ENCODE data around the gene AGFG1.

Gene AGFG1

GRCh38 chr2:227570615-227571014, 98.7 kb downstream of the AGFG1 start:
- DNase-seq (ENCODE audit: low spot score), result no peak
- Histone ChIP-seq H3K18ac (ENCODE audit: low read length) (no peak overlapping the region), H2AFZ (ENCODE audit: low read length) (no peak overlapping the region), H2BK120ac (ENCODE audit: low read depth, low read length) (no peak overlapping the region), H2BK15ac (ENCODE audit: low read length) (no peak overlapping the region), H3K23ac (ENCODE audit: low read depth, low read length, poor library complexity) (no peak overlapping the region), H3K27me3 (ENCODE audit: control insufficient read depth in 3 of 3, insufficient read depth in 3 of 3, low read depth in 1 of 3, low read length in 3 of 3) (no peaks in the 10 kb centered on the region), H3K79me1 (ENCODE audit: low read depth, low read length) (no peaks in the 10 kb centered on the region), H3K14ac (ENCODE audit: low read length) (no peak overlapping the region), H2AK5ac (ENCODE audit: low read depth, low read length) (no peak overlapping the region), H3K4me1 (ENCODE audit: control insufficient read depth in 2 of 2, insufficient read depth in 1 of 2, low read depth in 1 of 2, low read length in 2 of 2) (no peaks in the 10 kb centered on the region), H2BK5ac (ENCODE audit: low read length) (no peak overlapping the region), H3K36me3 (replicated peaks in 1 of 2; ENCODE audit: control insufficient read depth in 2 of 2, insufficient read depth in 2 of 2, low read length in 2 of 2) (no peaks in the 10 kb centered on the region), H3K9ac (ENCODE audit: low read depth, low read length, poor library complexity) (no peak overlapping the region), H4K91ac (ENCODE audit: low read depth, low read length, poor library complexity) (no peak overlapping the region), H3K27ac (replicated peaks; ENCODE audit: low read length) (no peak overlapping the region), H3K4ac (ENCODE audit: low read length) (no peak overlapping the region), H3K9me3 (replicated peaks in 1 of 2; ENCODE audit: control insufficient read depth in 2 of 2, insufficient read depth in 1 of 2, low read depth in 1 of 2, low read length in 2 of 2) (no peaks in the 10 kb centered on the region), H4K8ac (ENCODE audit: low read depth, low read length) (no peak overlapping the region), H2BK12ac (ENCODE audit: low read length) (no peak overlapping the region), H3K4me2 (ENCODE audit: insufficient read depth, low read length, poor library complexity, severe bottlenecking) (no peak overlapping the region), H3K4me3 (ENCODE audit: low read length in 2 of 2) (no peak overlapping the region)
- WGBS, 2 donors (ENCODE audit: extremely low coverage in 2 of 2, insufficient read length in 2 of 2, insufficient replicate concordance in 1 of 2), result no CpG with 5 or more reads among the region's 1 CpG

GRCh38 chr2:227576110-227576509, 104.2 kb downstream of the AGFG1 start:
- no peak overlapping the region for H3K14ac ChIP-seq (ENCODE audit: low read length)
- no peaks in the 10 kb centered on the region for H3K9me3 ChIP-seq (replicated peaks in 1 of 2; ENCODE audit: control insufficient read depth in 2 of 2, insufficient read depth in 1 of 2, low read depth in 1 of 2, low read length in 2 of 2)
- H3K27ac ChIP-seq (replicated peaks; ENCODE audit: low read length), result no peak overlapping the region
- no peak overlapping the region for H4K91ac ChIP-seq (ENCODE audit: low read depth, low read length, poor library complexity)
- H3K9ac ChIP-seq (ENCODE audit: low read depth, low read length, poor library complexity), result no peak overlapping the region
- H2BK5ac ChIP-seq (ENCODE audit: low read length), result no peak overlapping the region
- no peak overlapping the region for H4K8ac ChIP-seq (ENCODE audit: low read depth, low read length)
- no peaks in the 10 kb centered on the region for H3K79me1 ChIP-seq (ENCODE audit: low read depth, low read length)
- no peak overlapping the region for H2BK120ac ChIP-seq (ENCODE audit: low read depth, low read length)
- H2BK12ac ChIP-seq (ENCODE audit: low read length), result no peak overlapping the region
- no peaks in the 10 kb centered on the region for H3K27me3 ChIP-seq (ENCODE audit: control insufficient read depth in 3 of 3, insufficient read depth in 3 of 3, low read depth in 1 of 3, low read length in 3 of 3)
- no peak overlapping the region for H2AFZ ChIP-seq (ENCODE audit: low read length)
- no peaks in the 10 kb centered on the region for H3K36me3 ChIP-seq (replicated peaks in 1 of 2; ENCODE audit: control insufficient read depth in 2 of 2, insufficient read depth in 2 of 2, low read length in 2 of 2)
- H3K4ac ChIP-seq (ENCODE audit: low read length), result no peak overlapping the region
- no peak overlapping the region for H3K18ac ChIP-seq (ENCODE audit: low read length)
- H3K4me3 ChIP-seq (ENCODE audit: low read length in 2 of 2), result no peak overlapping the region
- no peak overlapping the region for H3K4me2 ChIP-seq (ENCODE audit: insufficient read depth, low read length, poor library complexity, severe bottlenecking)
- no peak overlapping the region for H3K23ac ChIP-seq (ENCODE audit: low read depth, low read length, poor library complexity)
- H2AK5ac ChIP-seq (ENCODE audit: low read depth, low read length), result no peak overlapping the region
- H3K4me1 ChIP-seq (ENCODE audit: control insufficient read depth in 2 of 2, insufficient read depth in 1 of 2, low read depth in 1 of 2, low read length in 2 of 2), result no peaks in the 10 kb centered on the region
- no peak overlapping the region for H2BK15ac ChIP-seq (ENCODE audit: low read length)
- no peak for DNase-seq (ENCODE audit: low spot score)

GRCh38 chr2:227576812-227577211, 104.9 kb downstream of the AGFG1 start:
- Histone ChIP-seq H2BK120ac (ENCODE audit: low read depth, low read length) (no peak overlapping the region), H2AK5ac (ENCODE audit: low read depth, low read length) (no peak overlapping the region), H3K4ac (ENCODE audit: low read length) (no peak overlapping the region), H3K4me1 (ENCODE audit: control insufficient read depth in 2 of 2, insufficient read depth in 1 of 2, low read depth in 1 of 2, low read length in 2 of 2) (no peaks in the 10 kb centered on the region), H3K14ac (ENCODE audit: low read length) (no peak overlapping the region), H3K4me2 (ENCODE audit: insufficient read depth, low read length, poor library complexity, severe bottlenecking) (no peak overlapping the region), H3K4me3 (ENCODE audit: low read length in 2 of 2) (no peak overlapping the region), H3K36me3 (replicated peaks in 1 of 2; ENCODE audit: control insufficient read depth in 2 of 2, insufficient read depth in 2 of 2, low read length in 2 of 2) (no peaks in the 10 kb centered on the region), H2BK5ac (ENCODE audit: low read length) (no peak overlapping the region), H3K23ac (ENCODE audit: low read depth, low read length, poor library complexity) (no peak overlapping the region), H3K79me1 (ENCODE audit: low read depth, low read length) (no peaks in the 10 kb centered on the region), H3K27me3 (ENCODE audit: control insufficient read depth in 3 of 3, insufficient read depth in 3 of 3, low read depth in 1 of 3, low read length in 3 of 3) (no peaks in the 10 kb centered on the region), H4K8ac (ENCODE audit: low read depth, low read length) (no peak overlapping the region), H2AFZ (ENCODE audit: low read length) (no peak overlapping the region), H3K27ac (replicated peaks; ENCODE audit: low read length) (no peak overlapping the region), H3K9me3 (replicated peaks in 1 of 2; ENCODE audit: control insufficient read depth in 2 of 2, insufficient read depth in 1 of 2, low read depth in 1 of 2, low read length in 2 of 2) (no peaks in the 10 kb centered on the region), H3K18ac (ENCODE audit: low read length) (no peak overlapping the region), H4K91ac (ENCODE audit: low read depth, low read length, poor library complexity) (no peak overlapping the region), H3K9ac (ENCODE audit: low read depth, low read length, poor library complexity) (no peak overlapping the region), H2BK12ac (ENCODE audit: low read length) (no peak overlapping the region), H2BK15ac (ENCODE audit: low read length) (no peak overlapping the region)
- no CpG with 5 or more reads among the region's 2 CpGs for WGBS, 2 donors (ENCODE audit: extremely low coverage in 2 of 2, insufficient read length in 2 of 2, insufficient replicate concordance in 1 of 2)
- DNase-seq (ENCODE audit: low spot score), result no peak

- WGBS, 2 donors (ENCODE audit: extremely low coverage in 2 of 2, insufficient read length in 2 of 2, insufficient replicate concordance in 1 of 2), result no CpG with 5 or more reads among the region's 2 CpGs
- Histone ChIP-seq H3K14ac (ENCODE audit: low read length) (no peak overlapping the region), H3K27me3 (ENCODE audit: control insufficient read depth in 3 of 3, insufficient read depth in 3 of 3, low read depth in 1 of 3, low read length in 3 of 3) (no peaks in the 10 kb centered on the region), H3K4me3 (ENCODE audit: low read length in 2 of 2) (no peak overlapping the region), H4K8ac (ENCODE audit: low read depth, low read length) (no peak overlapping the region), H3K9me3 (replicated peaks in 1 of 2; ENCODE audit: control insufficient read depth in 2 of 2, insufficient read depth in 1 of 2, low read depth in 1 of 2, low read length in 2 of 2) (no peaks in the 10 kb centered on the region), H3K36me3 (replicated peaks in 1 of 2; ENCODE audit: control insufficient read depth in 2 of 2, insufficient read depth in 2 of 2, low read length in 2 of 2) (no peaks in the 10 kb centered on the region), H3K18ac (ENCODE audit: low read length) (no peak overlapping the region), H3K27ac (replicated peaks; ENCODE audit: low read length) (no peak overlapping the region), H3K4me1 (ENCODE audit: control insufficient read depth in 2 of 2, insufficient read depth in 1 of 2, low read depth in 1 of 2, low read length in 2 of 2) (no peaks in the 10 kb centered on the region), H2BK120ac (ENCODE audit: low read depth, low read length) (no peak overlapping the region), H2BK5ac (ENCODE audit: low read length) (no peak overlapping the region), H2BK15ac (ENCODE audit: low read length) (no peak overlapping the region), H2BK12ac (ENCODE audit: low read length) (no peak overlapping the region), H3K23ac (ENCODE audit: low read depth, low read length, poor library complexity) (no peak overlapping the region), H3K4ac (ENCODE audit: low read length) (no peak overlapping the region), H3K4me2 (ENCODE audit: insufficient read depth, low read length, poor library complexity, severe bottlenecking) (no peak overlapping the region), H3K9ac (ENCODE audit: low read depth, low read length, poor library complexity) (no peak overlapping the region), H3K79me1 (ENCODE audit: low read depth, low read length) (no peaks in the 10 kb centered on the region), H2AFZ (ENCODE audit: low read length) (no peak overlapping the region), H2AK5ac (ENCODE audit: low read depth, low read length) (no peak overlapping the region), H4K91ac (ENCODE audit: low read depth, low read length, poor library complexity) (no peak overlapping the region)
- DNase-seq (ENCODE audit: low spot score), result no peak
Observed at GRCh38 chr2:227577555-227577954, 105.6 kb downstream of the AGFG1 start.

All from neuronal stem cell (in vitro differentiated cells).